Measurements from ENCODE around the gene CRB1. TPM values are rescaled to one million over a fixed set of nuclear protein-coding genes. Genes with fewer than 3 reads are reported as not detected.
A peak's percentile ranks its signal among the peaks of the same experiment; 100 is the strongest.

Gene CRB1
- total and polyA plus RNA-seq, 9 of the 15 experiments (the other 6 are each of a cell fraction or from before 2014, with no cell fraction given) = 0.04 to 0.10 TPM; not detected in 7

DNA sequence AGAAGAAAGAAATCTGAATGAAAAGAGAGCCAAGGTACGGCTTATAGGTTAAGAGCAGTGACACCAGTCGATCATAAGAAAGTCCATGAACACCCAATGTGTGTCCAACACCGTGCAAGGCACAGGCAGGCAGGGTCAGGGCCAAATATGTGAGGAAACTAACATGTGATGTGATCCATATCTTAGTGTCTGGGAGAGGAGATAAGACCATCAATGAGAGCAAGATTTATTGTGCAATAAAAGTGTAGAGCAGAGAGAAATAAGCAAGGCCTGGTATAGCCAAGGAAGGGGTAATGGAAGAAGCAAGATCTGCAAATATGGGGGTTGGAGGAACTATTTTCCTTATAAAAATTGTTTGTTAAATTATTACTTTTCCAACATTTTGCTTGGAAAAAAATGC is 198.8 kb downstream of the CRB1 start (continued):
- TF ChIP-seq MCM2 (IDR thresholded peaks at IDR 0.05; ENCODE audit: low read depth) (no peak), ZEB2 (IDR thresholded peaks at IDR 0.05) (no peak), ARNT (IDR thresholded peaks at IDR 0.05) (no peak), ZNF347 (CRISPR knock-in tag; IDR thresholded peaks at IDR 0.05; ENCODE audit: low read depth) (no peak), NFRKB (IDR thresholded peaks at IDR 0.05; ENCODE audit: low read depth) (no peak), KAT7 (CRISPR knock-in tag; IDR thresholded peaks at IDR 0.05; ENCODE audit: borderline replicate concordance) (no peak), PTBP1 (IDR thresholded peaks at IDR 0.05; ENCODE audit: low read depth, low read length) (no peak), SREBF2 (CRISPR knock-in tag; IDR thresholded peaks at IDR 0.05) (no peak), PBX2 (CRISPR knock-in tag; IDR thresholded peaks at IDR 0.05; ENCODE audit: low read depth) (no peak), PBX2 (tag; conservative IDR thresholded peaks at IDR 0.05; ENCODE audit: low read depth) (peak; percentile 58), NELFE (IDR thresholded peaks at IDR 0.05; ENCODE audit: insufficient read depth, insufficient read length) (no peak), LARP7 (IDR thresholded peaks at IDR 0.05) (no peak), BRF1 (IDR thresholded peaks at IDR 0.05; ENCODE audit: borderline replicate concordance, extremely low read depth, insufficient read length) (no peak), POLR2AphosphoS5 (IDR thresholded peaks at IDR 0.05; ENCODE audit: control insufficient read depth, insufficient read depth, low read depth, low read length) (no peak), ARID1B (IDR thresholded peaks at IDR 0.05) (peak; percentile 35; the same call in 1 of the 2 replicates), FIP1L1 (IDR thresholded peaks at IDR 0.05; ENCODE audit: low read depth, low read length, poor library complexity, severe bottlenecking) (no peak), ELF4 (CRISPR knock-in tag; IDR thresholded peaks at IDR 0.05) (no peak), KLF6 (CRISPR knock-in tag; IDR thresholded peaks at IDR 0.05; ENCODE audit: borderline replicate concordance) (no peak), MXI1 (IDR thresholded peaks at IDR 0.05; ENCODE audit: low read depth, low read length) (no peak), ELF2 (CRISPR knock-in tag; IDR thresholded peaks at IDR 0.05) (no peak), HCFC1 (IDR thresholded peaks at IDR 0.05; ENCODE audit: low read depth, low read length) (no peak), MCM7 (IDR thresholded peaks at IDR 0.05) (no peak), E2F1 (CRISPR knock-in tag; IDR thresholded peaks at IDR 0.05) (no peak), ZBTB9 (CRISPR knock-in tag; IDR thresholded peaks at IDR 0.05) (peak; percentile 71; the same call in 1 of the 2 replicates), NCOA1 (IDR thresholded peaks at IDR 0.05; ENCODE audit: low read depth) (no peak)
- TF ChIP-seq, protein P1, sequence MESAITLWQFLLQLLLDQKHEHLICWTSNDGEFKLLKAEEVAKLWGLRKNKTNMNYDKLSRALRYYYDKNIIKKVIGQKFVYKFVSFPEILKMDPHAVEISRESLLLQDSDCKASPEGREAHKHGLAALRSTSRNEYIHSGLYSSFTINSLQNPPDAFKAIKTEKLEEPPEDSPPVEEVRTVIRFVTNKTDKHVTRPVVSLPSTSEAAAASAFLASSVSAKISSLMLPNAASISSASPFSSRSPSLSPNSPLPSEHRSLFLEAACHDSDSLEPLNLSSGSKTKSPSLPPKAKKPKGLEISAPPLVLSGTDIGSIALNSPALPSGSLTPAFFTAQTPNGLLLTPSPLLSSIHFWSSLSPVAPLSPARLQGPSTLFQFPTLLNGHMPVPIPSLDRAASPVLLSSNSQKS (CRISPR knock-in tag; IDR thresholded peaks at IDR 0.05) = no peak
